GM19397 (cell line): Measurements from ENCODE around the gene CACNA2D2.

ENCODE experiments used
- ATAC-seq: cut with Tn5 transposase; IDR thresholded peaks from one replicate; pipeline ENCODE4 v1.9.1; 2021; ENCODE audit warnings: mild to moderate bottlenecking, moderate library complexity; ENCODE audit not compliant: unreplicated experiment

The CACNA2D2 gene

GRCh38 chr3:50470658-50471057 is 32.8 kb downstream of the CACNA2D2 start:
- no peak for ATAC-seq

GRCh38 chr3:50467919-50468318 is 35.5 kb downstream of the CACNA2D2 start:
- no peak for ATAC-seq

GRCh38 chr3:50466177-50466576 is 37.3 kb downstream of the CACNA2D2 start:
- no peak for ATAC-seq

- no peak for ATAC-seq
Measured at GRCh38 chr3:50464569-50464968, 38.9 kb downstream of the CACNA2D2 start.

GRCh38 chr3:50459785-50460184 is 43.6 kb downstream of the CACNA2D2 start:
- no peak for ATAC-seq

- ATAC-seq: no peak
Measured at GRCh38 chr3:50457988-50458387, 45.4 kb downstream of the CACNA2D2 start.

- ATAC-seq: no peak
Measured at GRCh38 chr3:50455161-50456018, 48.0 kb downstream of the CACNA2D2 start.

- ATAC-seq: no peak
Measured at GRCh38 chr3:50454481-50455070, 48.9 kb downstream of the CACNA2D2 start.

GRCh38 chr3:50453907-50454306 is 49.5 kb downstream of the CACNA2D2 start:
- no peak for ATAC-seq

- no peak for ATAC-seq
Measured at GRCh38 chr3:50450209-50450921, 53.1 kb downstream of the CACNA2D2 start.

GRCh38 chr3:50448752-50449539 is 54.5 kb downstream of the CACNA2D2 start:
- ATAC-seq: no peak

- ATAC-seq: no peak
Measured at GRCh38 chr3:50447290-50447840, 56.1 kb downstream of the CACNA2D2 start.

- ATAC-seq: no peak
Measured at GRCh38 chr3:50445919-50446318, 57.5 kb downstream of the CACNA2D2 start.

GRCh38 chr3:50444782-50445181 is 58.7 kb downstream of the CACNA2D2 start:
- no peak for ATAC-seq

- ATAC-seq: no peak
Measured at GRCh38 chr3:50444213-50444612, 59.2 kb downstream of the CACNA2D2 start.

- no peak for ATAC-seq
Measured at GRCh38 chr3:50442945-50443579, 60.4 kb downstream of the CACNA2D2 start.

GRCh38 chr3:50441424-50442217 is 61.8 kb downstream of the CACNA2D2 start:
- no peak for ATAC-seq

GRCh38 chr3:50436114-50436674 is 67.2 kb downstream of the CACNA2D2 start:
- no peak for ATAC-seq
